ENCODE data around the gene DGKZ.

Gene DGKZ

GRCh38 chr11:46364791-46365190, 17.5 kb downstream of the DGKZ start:
- Histone ChIP-seq H3K4me3 (no peak overlapping the region), H3K27me3 (no peaks in the 10 kb centered on the region), H3K9me3 (no peaks in the 10 kb centered on the region), H3K27ac (no peak overlapping the region), H3K4me1 (peaks cover 5 to 46% (median 40%) of the 10 kb centered on the region in 4 donors), H3K36me3 (peaks cover 0 to 28% (median 11%) of the 10 kb centered on the region in 3 donors)
- no peak for TF ChIP-seq CTCF (IDR thresholded peaks at IDR 0.05)
- no peak for DNase-seq
- intact Hi-C loops (cut with DNase I; ENCODE audit: low total_unique reads): no loop called here

GRCh38 chr11:46366260-46366659, 19.0 kb downstream of the DGKZ start:
- Histone ChIP-seq H3K27ac (no peak overlapping the region), H3K4me3 (no peak overlapping the region), H3K9me3 (no peaks in the 10 kb centered on the region), H3K4me1 (peaks cover 3 to 38% (median 32%) of the 10 kb centered on the region in 4 donors), H3K27me3 (no peaks in the 10 kb centered on the region), H3K36me3 (peaks cover 0 to 39% (median 14%) of the 10 kb centered on the region in 3 donors)
- intact Hi-C loops (cut with DNase I; ENCODE audit: low total_unique reads): no loop called here
- TF ChIP-seq CTCF (IDR thresholded peaks at IDR 0.05): no peak
- no peak for DNase-seq

GRCh38 chr11:46366661-46367161, 19.4 kb downstream of the DGKZ start:
- Histone ChIP-seq H3K27ac (no peak overlapping the region), H3K27me3 (no peaks in the 10 kb centered on the region), H3K4me1 (peaks cover 0 to 34% (median 28%) of the 10 kb centered on the region in 4 donors), H3K4me3 (no peak overlapping the region), H3K9me3 (no peaks in the 10 kb centered on the region), H3K36me3 (peaks cover 3 to 44% (median 19%) of the 10 kb centered on the region in 3 donors)
- no peak for DNase-seq
- intact Hi-C loops (cut with DNase I; ENCODE audit: low total_unique reads): no loop called here
- TF ChIP-seq CTCF (IDR thresholded peaks at IDR 0.05): no peak

GRCh38 chr11:46367244-46367915, 20.1 kb downstream of the DGKZ start:
- TF ChIP-seq CTCF (IDR thresholded peaks at IDR 0.05): peak; percentile 80 to 93
- Histone ChIP-seq H3K4me3 (no peak overlapping the region), H3K27ac (no peak overlapping the region), H3K36me3 (peaks cover 10 to 51% (median 26%) of the 10 kb centered on the region in 3 donors), H3K9me3 (no peaks in the 10 kb centered on the region), H3K27me3 (no peaks in the 10 kb centered on the region), H3K4me1 (peaks cover 0 to 27% (median 21%) of the 10 kb centered on the region in 4 donors)
- peak; percentile 52 to 76 for DNase-seq
- intact Hi-C loops (cut with DNase I; ENCODE audit: low total_unique reads): no loop called here

- H3K4me3 ChIP-seq: no peak overlapping the region
- peaks cover 10 to 56% (median 31%) of the 10 kb centered on the region in 3 donors for H3K36me3 ChIP-seq
- no peak overlapping the region for H3K27ac ChIP-seq
- peaks cover 0 to 22% (median 16%) of the 10 kb centered on the region in 4 donors for H3K4me1 ChIP-seq
- TF ChIP-seq CTCF (IDR thresholded peaks at IDR 0.05): no peak
- no peak for DNase-seq
- H3K27me3 ChIP-seq: no peaks in the 10 kb centered on the region
- no peaks in the 10 kb centered on the region for H3K9me3 ChIP-seq
- intact Hi-C loops (cut with DNase I; ENCODE audit: low total_unique reads): no loop called here
Measured at GRCh38 chr11:46367916-46368267, 20.6 kb downstream of the DGKZ start.
